ENCODE results near the gene EIF1.
"Not testable (repeated sequence)": the region's sequence is repeated elsewhere in the genome, so short reads cannot be mapped to it uniquely, and the experiment has no call there.

- TF ChIP-seq EZH2 (IDR thresholded peaks at IDR 0.05; ENCODE audit: low read length); CTCF (optimal IDR thresholded peaks at IDR 0.05 in 1 of 3, IDR thresholded peaks at IDR 0.05 in 1 of 3, conservative IDR thresholded peaks at IDR 0.05 in 1 of 3; ENCODE audit: extremely low read depth in 1 of 3, insufficient read depth in 2 of 3, low read length in 3 of 3): not testable (repeated sequence)
These were observed 48.1 kb upstream of the EIF1 start for GRCh38 chr17:41640596-41640995.
